T-helper 1 cell treated with Interleukin-12 subunit alpha and Interleukin-12 subunit beta and Interleukin-4 antibody, amounts not matched to agents 30 ng/mL and 1 ng/mL, for 36 hours (primary cell): ENCODE data around the gene COL6A3. TPM values are rescaled to one million over a fixed set of nuclear protein-coding genes. Genes with fewer than 3 reads are reported as not detected.

Source experiments
- intact Hi-C: fragments of 100-400 bp; cut with micrococcal nuclease; formaldehyde crosslinking; loops from one replicate; pipeline ENCODE4 v1.15.1; 2024
- total RNA-seq: library from RNA; stranded (reverse); gene quantifications from 2 replicates; pipeline ENCODE4 v1.2.3, GENCODE V29; 2022

COL6A3 gene
- total RNA-seq, 1 donor from 2014 or later, result 1.4 TPM

- intact Hi-C loops, result no loop called here
Observed at GRCh38 chr2:237351796-237352195, 62.2 kb downstream of the COL6A3 start.

- intact Hi-C loops, result no loop called here
Observed at GRCh38 chr2:237351046-237351445, 62.9 kb downstream of the COL6A3 start.

GRCh38 chr2:237350597-237350996 is 63.4 kb downstream of the COL6A3 start:
- intact Hi-C loops, result no loop called here

GRCh38 chr2:237350070-237350469 is 63.9 kb downstream of the COL6A3 start:
- intact Hi-C loops, result no loop called here

GRCh38 chr2:237348281-237348865 is 65.6 kb downstream of the COL6A3 start:
- intact Hi-C loops, result no loop called here

- intact Hi-C loops, result no loop called here
Observed at GRCh38 chr2:237345891-237346640, 67.9 kb downstream of the COL6A3 start.

GRCh38 chr2:237345411-237345810 is 68.6 kb downstream of the COL6A3 start:
- intact Hi-C loops, result no loop called here

- intact Hi-C loops, result no loop called here
Observed at GRCh38 chr2:237344942-237345341, 69.0 kb downstream of the COL6A3 start.

- intact Hi-C loops, result no loop called here
Observed at GRCh38 chr2:237343993-237344392, 70.0 kb downstream of the COL6A3 start.

GRCh38 chr2:237341872-237342271 is 72.1 kb downstream of the COL6A3 start:
- intact Hi-C loops, result no loop called here

GRCh38 chr2:237337586-237337985 is 76.4 kb downstream of the COL6A3 start:
- intact Hi-C loops, result no loop called here

- intact Hi-C loops, result no loop called here
Observed at GRCh38 chr2:237336131-237336530, 77.8 kb downstream of the COL6A3 start.

GRCh38 chr2:237333748-237334147 is 80.2 kb downstream of the COL6A3 start:
- intact Hi-C loops, result no loop called here

GRCh38 chr2:237330541-237330940 is 83.4 kb downstream of the COL6A3 start:
- intact Hi-C loops, result no loop called here

- intact Hi-C loops, result no loop called here
Observed at GRCh38 chr2:237327175-237327950, 86.6 kb downstream of the COL6A3 start.

- intact Hi-C loops, result no loop called here
Observed at GRCh38 chr2:237326266-237327171, 87.4 kb downstream of the COL6A3 start.

- intact Hi-C loops, result no loop called here
Observed at GRCh38 chr2:237324837-237325236, 89.1 kb downstream of the COL6A3 start.

- intact Hi-C loops, result no loop called here
Observed at GRCh38 chr2:237324405-237324831, 89.5 kb downstream of the COL6A3 start.

GRCh38 chr2:237323656-237324055 is 90.3 kb downstream of the COL6A3 start:
- intact Hi-C loops, result no loop called here

GRCh38 chr2:237322564-237322963 is 91.4 kb downstream of the COL6A3 start:
- intact Hi-C loops, result no loop called here

- intact Hi-C loops, result no loop called here
Observed at GRCh38 chr2:237321746-237322145, 92.2 kb downstream of the COL6A3 start.
